ENCODE measurements around the gene TRIOBP. TPM values are rescaled to one million over a fixed set of nuclear protein-coding genes. Genes with fewer than 3 reads are reported as not detected.
A peak's percentile ranks its signal among the peaks of the same experiment; 100 is the strongest.

Gene TRIOBP
- total RNA-seq, 1 donor from 2014 or later = 49.5 TPM

- Mint-ChIP-seq H3K27ac (ENCODE audit: unreplicated experiment) (no peak overlapping the region), H3K9me3 (ENCODE audit: low read depth) (no peaks in the 10 kb centered on the region), H3K4me1 (ENCODE audit: low read depth) (no peaks in the 10 kb centered on the region), H3K36me3 (ENCODE audit: low read depth) (peaks cover 7% of the 10 kb centered on the region), H3K27me3 (ENCODE audit: low read depth) (no peaks in the 10 kb centered on the region), H3K4me3 (ENCODE audit: unreplicated experiment) (no peak overlapping the region)
- peak; percentile 38 for TF ChIP-seq CTCF (IDR thresholded peaks at IDR 0.05)
- DNase-seq (ENCODE audit: low spot score) = no peak
Observed at GRCh38 chr22:37726241-37726887, 29.5 kb downstream of the TRIOBP start.

DNA sequence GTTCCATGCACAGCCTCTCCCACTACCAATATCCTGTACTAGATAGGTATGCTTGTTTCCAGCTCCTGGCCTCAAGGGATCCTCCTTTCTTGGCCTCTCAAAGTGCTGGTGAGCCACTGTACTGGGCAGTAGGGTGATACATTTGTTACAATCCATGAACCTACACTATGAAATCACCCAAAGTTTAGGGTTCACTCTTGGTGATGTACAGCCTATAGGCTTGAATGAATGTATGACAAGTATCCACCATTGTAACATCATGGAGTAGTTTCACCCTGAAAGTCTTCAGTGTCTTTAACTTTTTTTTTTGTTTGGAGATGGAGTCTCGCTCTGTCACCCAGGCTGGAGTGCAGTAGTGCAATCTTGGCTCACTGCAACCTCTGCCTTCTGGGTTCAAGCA lies 31.8 kb downstream of the TRIOBP start:
- H3K4me1 Mint-ChIP-seq (ENCODE audit: low read depth) = no peaks in the 10 kb centered on the region
- no peak overlapping the region for H3K27ac Mint-ChIP-seq (ENCODE audit: unreplicated experiment)
- no peak for TF ChIP-seq CTCF (IDR thresholded peaks at IDR 0.05)
- peaks cover 7% of the 10 kb centered on the region for H3K36me3 Mint-ChIP-seq (ENCODE audit: low read depth)
- H3K27me3 Mint-ChIP-seq (ENCODE audit: low read depth) = no peaks in the 10 kb centered on the region
- no peaks in the 10 kb centered on the region for H3K9me3 Mint-ChIP-seq (ENCODE audit: low read depth)
- no peak for DNase-seq (ENCODE audit: low spot score)
- no peak overlapping the region for H3K4me3 Mint-ChIP-seq (ENCODE audit: unreplicated experiment)

DNA sequence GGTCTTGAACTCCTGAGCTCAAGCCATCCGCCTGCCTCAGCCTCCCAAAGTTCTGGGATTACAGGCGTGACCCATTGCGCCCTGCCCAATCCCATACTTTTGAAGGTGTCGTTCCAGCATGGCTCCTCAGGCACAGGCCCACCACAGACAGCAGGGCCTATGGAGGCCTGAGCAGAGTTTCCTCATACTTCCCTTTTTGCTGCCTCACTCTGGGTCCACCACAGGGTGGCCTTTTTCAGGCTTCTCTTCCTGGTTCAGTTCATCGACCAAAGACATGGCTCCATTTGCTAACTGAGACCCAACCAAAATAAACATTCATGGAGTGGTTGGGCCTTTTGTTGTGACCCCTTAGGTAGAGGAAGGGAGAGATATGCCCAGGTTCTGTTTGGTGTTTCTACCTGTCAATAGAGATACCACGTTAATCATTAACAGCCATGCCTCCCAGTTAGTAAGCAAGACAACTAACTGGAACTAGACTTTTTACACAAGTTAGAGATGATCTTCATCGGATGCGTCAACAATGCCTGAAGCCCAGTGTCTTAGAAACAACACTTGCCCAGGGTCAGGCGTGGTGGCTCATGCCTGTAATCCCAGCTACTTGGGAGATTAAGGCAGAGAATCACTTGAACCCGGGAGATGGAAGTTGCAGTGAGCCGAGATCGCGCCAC lies 35.1 kb downstream of the TRIOBP start:
- Mint-ChIP-seq H3K27ac (ENCODE audit: unreplicated experiment) (no peak overlapping the region), H3K4me3 (ENCODE audit: unreplicated experiment) (no peak overlapping the region), H3K27me3 (ENCODE audit: low read depth) (no peaks in the 10 kb centered on the region), H3K36me3 (ENCODE audit: low read depth) (no peaks in the 10 kb centered on the region), H3K9me3 (ENCODE audit: low read depth) (no peaks in the 10 kb centered on the region), H3K4me1 (ENCODE audit: low read depth) (no peaks in the 10 kb centered on the region)
- peak; percentile 24 for TF ChIP-seq CTCF (IDR thresholded peaks at IDR 0.05)
- DNase-seq (ENCODE audit: low spot score) = no peak

GRCh38 chr22:37732699-37733607 lies 36.1 kb downstream of the TRIOBP start:
- no peaks in the 10 kb centered on the region for H3K4me1 Mint-ChIP-seq (ENCODE audit: low read depth)
- no peaks in the 10 kb centered on the region for H3K9me3 Mint-ChIP-seq (ENCODE audit: low read depth)
- no peak overlapping the region for H3K4me3 Mint-ChIP-seq (ENCODE audit: unreplicated experiment)
- H3K27me3 Mint-ChIP-seq (ENCODE audit: low read depth) = no peaks in the 10 kb centered on the region
- H3K36me3 Mint-ChIP-seq (ENCODE audit: low read depth) = no peaks in the 10 kb centered on the region
- no peak overlapping the region for H3K27ac Mint-ChIP-seq (ENCODE audit: unreplicated experiment)
- no peak for TF ChIP-seq CTCF (IDR thresholded peaks at IDR 0.05)
- DNase-seq (ENCODE audit: low spot score) = no peak

Data from chondrocyte (in vitro differentiated cells).